GM23338 (cell line): Measurements from ENCODE around the gene ZSWIM5.
"Not testable (repeated sequence)": the region's sequence is repeated elsewhere in the genome, so short reads cannot be mapped to it uniquely, and the experiment has no call there.

ENCODE experiments used
- EZH2 ChIP-seq: fragments of 200-600 bp; sonication (generic); IDR thresholded peaks from one replicate; pipeline ENCODE4 v1.8.0; 2017; ENCODE audit warnings: antibody characterized with exemption, mild to moderate bottlenecking, low read depth; ENCODE audit not compliant: unreplicated experiment
- EZH2phosphoT487 ChIP-seq: fragments of 200-600 bp; sonication (generic); IDR thresholded peaks from one replicate; pipeline ENCODE4 v1.8.1; 2018; ENCODE audit warnings: antibody characterized with exemption; ENCODE audit not compliant: unreplicated experiment
- JUNB ChIP-seq: IDR thresholded peaks from one replicate; pipeline ENCODE4 v1.6.1; 2016; ENCODE audit warnings: antibody characterized with exemption; ENCODE audit not compliant: unreplicated experiment
- POLR2AphosphoS5 ChIP-seq: IDR thresholded peaks from 2 replicates; pipeline ENCODE4 v1.6.1; 2016; ENCODE audit warnings: antibody characterized with exemption, low read depth
- REST ChIP-seq: IDR thresholded peaks from one replicate; pipeline ENCODE4 v1.6.1; 2018; ENCODE audit warnings: antibody characterized with exemption; ENCODE audit not compliant: unreplicated experiment
- TF ChIP-seq, protein P1 (sequence below), 2 experiments: fragments of 200-600 bp in 1 of 2; sonication (generic) in 1 of 2; conservative IDR thresholded peaks; 2 replicates each; pipeline versions ENCODE4 v1.5.1 to v1.6.1; 2016 to 2017; ENCODE audit warnings: antibody characterized with exemption in 2 of 2, low read depth in 2 of 2, mild to moderate bottlenecking in 2 of 2, moderate library complexity in 1 of 2
- TF ChIP-seq, protein P2 (sequence below): IDR thresholded peaks from 2 replicates; pipeline ENCODE4 v1.6.1; 2016; ENCODE audit warnings: antibody characterized with exemption

DNA sequence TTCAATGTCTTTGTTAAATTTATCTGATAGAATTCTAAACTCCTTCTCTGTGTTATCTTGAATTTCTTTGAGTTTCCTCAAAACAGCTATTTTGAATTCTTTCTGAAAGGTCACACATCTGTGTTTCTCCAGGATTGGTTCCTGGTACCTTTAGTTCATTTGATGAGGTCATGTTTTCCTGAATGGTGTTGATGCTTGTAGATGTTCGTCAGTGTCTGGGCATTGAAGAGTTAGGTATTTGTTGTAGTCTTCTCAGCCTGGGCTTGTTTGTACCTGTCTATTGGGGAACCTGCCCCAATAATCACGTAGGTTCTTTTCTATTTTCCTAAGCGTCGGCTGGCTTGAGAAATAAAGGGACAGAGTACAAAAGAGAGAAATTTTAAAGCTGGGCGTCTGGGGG lies 129.4 kb downstream of the ZSWIM5 start:
- TF ChIP-seq, protein P1, sequence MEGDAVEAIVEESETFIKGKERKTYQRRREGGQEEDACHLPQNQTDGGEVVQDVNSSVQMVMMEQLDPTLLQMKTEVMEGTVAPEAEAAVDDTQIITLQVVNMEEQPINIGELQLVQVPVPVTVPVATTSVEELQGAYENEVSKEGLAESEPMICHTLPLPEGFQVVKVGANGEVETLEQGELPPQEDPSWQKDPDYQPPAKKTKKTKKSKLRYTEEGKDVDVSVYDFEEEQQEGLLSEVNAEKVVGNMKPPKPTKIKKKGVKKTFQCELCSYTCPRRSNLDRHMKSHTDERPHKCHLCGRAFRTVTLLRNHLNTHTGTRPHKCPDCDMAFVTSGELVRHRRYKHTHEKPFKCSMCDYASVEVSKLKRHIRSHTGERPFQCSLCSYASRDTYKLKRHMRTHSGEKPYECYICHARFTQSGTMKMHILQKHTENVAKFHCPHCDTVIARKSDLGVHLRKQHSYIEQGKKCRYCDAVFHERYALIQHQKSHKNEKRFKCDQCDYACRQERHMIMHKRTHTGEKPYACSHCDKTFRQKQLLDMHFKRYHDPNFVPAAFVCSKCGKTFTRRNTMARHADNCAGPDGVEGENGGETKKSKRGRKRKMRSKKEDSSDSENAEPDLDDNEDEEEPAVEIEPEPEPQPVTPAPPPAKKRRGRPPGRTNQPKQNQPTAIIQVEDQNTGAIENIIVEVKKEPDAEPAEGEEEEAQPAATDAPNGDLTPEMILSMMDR (conservative IDR thresholded peaks at IDR 0.05; ENCODE audit: low read depth in 2 of 2), result not testable (repeated sequence)
- TF ChIP-seq EZH2, JUNB, EZH2phosphoT487, POLR2AphosphoS5, REST: not testable (repeated sequence)
- TF ChIP-seq, protein P2, sequence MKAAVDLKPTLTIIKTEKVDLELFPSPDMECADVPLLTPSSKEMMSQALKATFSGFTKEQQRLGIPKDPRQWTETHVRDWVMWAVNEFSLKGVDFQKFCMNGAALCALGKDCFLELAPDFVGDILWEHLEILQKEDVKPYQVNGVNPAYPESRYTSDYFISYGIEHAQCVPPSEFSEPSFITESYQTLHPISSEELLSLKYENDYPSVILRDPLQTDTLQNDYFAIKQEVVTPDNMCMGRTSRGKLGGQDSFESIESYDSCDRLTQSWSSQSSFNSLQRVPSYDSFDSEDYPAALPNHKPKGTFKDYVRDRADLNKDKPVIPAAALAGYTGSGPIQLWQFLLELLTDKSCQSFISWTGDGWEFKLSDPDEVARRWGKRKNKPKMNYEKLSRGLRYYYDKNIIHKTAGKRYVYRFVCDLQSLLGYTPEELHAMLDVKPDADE, result not testable (repeated sequence)
